WERI-Rb-1 (cell line): ENCODE results near the gene VEGFC.
A peak's percentile ranks its signal among the peaks of the same experiment; 100 is the strongest.

Experiments
- DNase-seq: peaks from one replicate; pipeline ENCODE4 v3.0.0-alpha.2; 2020
- H3K27ac ChIP-seq: fragments of 250-450 bp; sonication (Bioruptor Pico); 2 replicates; pipeline ENCODE4 v1.5.1; 2020; ENCODE audit warnings: mild to moderate bottlenecking, moderate library complexity
- H3K27me3 ChIP-seq: fragments of 250-450 bp; sonication (Bioruptor Pico); 2 replicates; pipeline ENCODE4 v1.5.1; 2021; ENCODE audit warnings: mild to moderate bottlenecking, low read depth, moderate library complexity; ENCODE audit not compliant: insufficient read depth, severe bottlenecking
- H3K36me3 ChIP-seq: fragments of 250-450 bp; sonication (Bioruptor Pico); 2 replicates; pipeline ENCODE4 v1.5.1; 2020; ENCODE audit warnings: mild to moderate bottlenecking, moderate library complexity
- H3K4me3 ChIP-seq: 2 replicates; pipeline ENCODE4 v1.5.1; 2011; ENCODE audit warnings: low read depth, mild to moderate bottlenecking, control low read depth, low read length
- H3K9me3 ChIP-seq: fragments of 250-450 bp; sonication (Bioruptor Pico); 2 replicates; pipeline ENCODE4 v1.5.1; 2021; ENCODE audit warnings: mild to moderate bottlenecking, moderate library complexity; ENCODE audit not compliant: severe bottlenecking
- CTCF ChIP-seq: IDR thresholded peaks from 2 replicates; pipeline ENCODE4 v1.5.1; 2011; ENCODE audit warnings: low read depth, mild to moderate bottlenecking, control low read depth, inconsistent platforms, low read length

Gene VEGFC

DNA sequence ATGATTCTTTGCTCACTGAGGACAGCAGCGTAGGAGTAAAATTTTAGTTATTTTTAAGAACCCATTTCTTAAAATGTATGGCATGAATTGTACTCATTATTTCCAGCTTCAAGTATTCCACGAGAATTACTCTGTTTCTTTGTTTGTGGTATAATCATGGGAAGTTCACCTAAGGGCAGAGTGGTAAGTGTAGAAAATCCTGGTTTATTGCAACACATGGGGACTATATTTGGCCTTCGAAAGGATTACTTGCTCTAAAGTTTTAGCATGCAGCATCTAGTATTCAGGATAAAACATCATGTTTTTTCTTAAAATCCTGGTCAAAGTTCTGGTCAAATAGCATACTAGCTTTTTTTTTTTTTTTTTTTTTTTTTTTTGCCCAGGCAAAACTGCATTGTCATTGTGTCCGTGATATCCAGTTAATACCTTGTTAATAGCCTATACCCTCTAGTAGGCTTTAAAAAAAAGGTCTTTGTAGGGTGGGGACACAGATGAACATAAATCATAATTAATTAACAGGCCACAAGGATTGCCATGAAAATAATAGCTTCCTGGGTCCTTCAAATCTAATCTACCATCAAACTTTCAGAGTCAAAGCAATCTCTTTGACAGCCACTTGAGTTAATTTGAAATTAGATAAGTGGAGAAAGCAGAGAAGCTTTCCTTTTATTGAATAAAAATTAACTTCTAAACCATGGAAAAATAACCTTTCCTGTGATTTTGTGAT is 44.6 kb upstream of the VEGFC start:
- TF ChIP-seq CTCF, result no peak
- H3K27me3 ChIP-seq, result no peaks in the 10 kb centered on the region
- H3K4me3 ChIP-seq, result no peak overlapping the region
- peak overlapping the region; percentile 4; the same call in 1 of the 2 replicates for H3K27ac ChIP-seq
- H3K9me3 ChIP-seq, result no peaks in the 10 kb centered on the region
- H3K36me3 ChIP-seq, result no peaks in the 10 kb centered on the region
- no peak for DNase-seq

DNA sequence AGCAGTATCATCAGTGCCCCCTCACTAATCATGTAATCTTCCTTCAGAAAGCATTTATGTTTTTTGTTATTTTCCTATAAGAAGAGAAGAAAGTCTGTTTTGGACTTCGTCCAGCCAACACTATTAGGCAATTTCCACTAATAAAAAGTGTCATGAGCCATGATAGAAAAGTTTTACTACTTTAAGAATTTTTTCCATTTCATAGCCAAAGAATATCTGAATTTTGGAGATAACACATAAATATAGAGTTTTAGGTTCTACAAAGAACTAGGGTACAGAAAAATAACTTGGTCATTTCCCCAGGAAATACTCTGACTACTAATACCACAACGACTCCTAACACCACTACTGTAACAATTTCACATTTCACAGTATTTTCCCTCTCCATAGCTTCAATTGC is 41.8 kb upstream of the VEGFC start:
- DNase-seq, result no peak
- no peak overlapping the region for H3K27ac ChIP-seq
- H3K4me3 ChIP-seq, result no peak overlapping the region

GRCh38 chr4:176833400-176834175 is 40.9 kb upstream of the VEGFC start:
- TF ChIP-seq CTCF, result no peak
- no peak for DNase-seq
- H3K27me3 ChIP-seq, result no peaks in the 10 kb centered on the region
- H3K9me3 ChIP-seq, result no peaks in the 10 kb centered on the region
- no peaks in the 10 kb centered on the region for H3K36me3 ChIP-seq
- H3K4me3 ChIP-seq, result no peak overlapping the region
- H3K27ac ChIP-seq, result no peak overlapping the region

More for the DNA sequence above, 41.8 kb upstream of the VEGFC start:
- Histone ChIP-seq H3K9me3 (no peaks in the 10 kb centered on the region), H3K27me3 (no peaks in the 10 kb centered on the region), H3K36me3 (no peaks in the 10 kb centered on the region)
- no peak for TF ChIP-seq CTCF

DNA sequence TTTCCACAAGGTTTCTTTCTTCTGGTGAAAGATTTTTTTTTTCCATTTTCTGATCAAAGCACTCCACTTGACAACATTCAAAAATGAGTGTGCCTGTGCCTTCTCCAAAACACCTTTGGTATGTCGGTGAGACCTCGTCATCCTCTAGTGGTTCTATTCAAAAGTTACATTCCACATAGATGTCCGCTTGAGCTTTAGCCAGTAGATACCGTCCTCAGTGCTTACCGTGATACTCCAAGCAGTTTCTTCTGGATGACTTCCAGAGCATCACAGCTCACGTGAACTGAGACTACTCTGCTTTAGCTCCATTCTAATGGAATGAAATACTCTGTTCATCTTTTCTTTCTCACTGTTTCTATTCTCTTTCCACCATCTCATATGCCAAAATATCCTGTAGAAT is 38.2 kb upstream of the VEGFC start:
- no peak for DNase-seq
- no peak overlapping the region for H3K4me3 ChIP-seq
- TF ChIP-seq CTCF, result no peak

DNA sequence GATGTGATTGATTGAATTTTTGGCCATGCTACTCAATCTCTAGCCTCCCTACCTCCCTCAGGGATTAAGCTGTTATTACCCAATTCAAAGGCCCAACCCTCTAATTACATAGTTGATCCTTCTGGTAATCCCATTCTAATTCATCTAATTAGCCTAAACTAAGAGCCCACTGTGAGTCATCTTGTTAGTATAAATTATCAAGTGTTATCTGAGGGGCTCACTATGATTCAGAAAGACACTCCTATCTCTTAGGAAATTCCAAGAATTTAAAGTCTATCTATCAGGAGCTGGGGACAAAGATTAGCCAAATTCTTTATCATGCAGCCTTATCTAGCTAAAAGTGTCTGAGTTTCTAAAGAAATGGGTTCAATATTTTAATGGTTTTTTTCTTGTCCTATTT is 32.9 kb upstream of the VEGFC start:
- no peaks in the 10 kb centered on the region for H3K9me3 ChIP-seq
- TF ChIP-seq CTCF, result no peak
- H3K27ac ChIP-seq, result no peak overlapping the region
- DNase-seq, result no peak
- H3K27me3 ChIP-seq, result no peaks in the 10 kb centered on the region
- no peaks in the 10 kb centered on the region for H3K36me3 ChIP-seq
- no peak overlapping the region for H3K4me3 ChIP-seq

More for the DNA sequence above, 38.2 kb upstream of the VEGFC start:
- H3K9me3 ChIP-seq, result no peaks in the 10 kb centered on the region
- no peaks in the 10 kb centered on the region for H3K27me3 ChIP-seq
- no peak overlapping the region for H3K27ac ChIP-seq
- no peaks in the 10 kb centered on the region for H3K36me3 ChIP-seq
